Measurements from ENCODE around the gene CSNK1E.

The CSNK1E gene

DNA sequence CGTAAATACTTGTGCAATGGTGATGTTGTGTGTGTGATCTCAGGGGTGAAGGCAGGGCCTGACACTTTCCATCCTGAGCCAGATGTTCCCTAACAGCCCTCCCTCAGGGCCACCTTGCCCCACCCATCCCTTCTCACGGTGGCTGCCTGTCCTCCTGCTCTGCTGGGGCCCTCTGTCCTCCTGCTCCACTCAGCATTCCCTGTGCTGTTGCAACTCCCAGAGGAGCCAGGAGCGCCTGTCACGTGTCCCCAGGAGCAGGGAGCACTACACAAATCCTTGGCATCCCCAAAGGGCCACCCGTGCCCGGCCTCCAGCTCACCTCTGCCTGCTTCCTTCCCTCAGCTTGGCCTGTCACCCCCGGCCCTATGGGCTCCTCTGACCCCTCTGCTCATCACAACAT, 10.2 kb upstream of the CSNK1E start:
- no peak for DNase-seq

DNA sequence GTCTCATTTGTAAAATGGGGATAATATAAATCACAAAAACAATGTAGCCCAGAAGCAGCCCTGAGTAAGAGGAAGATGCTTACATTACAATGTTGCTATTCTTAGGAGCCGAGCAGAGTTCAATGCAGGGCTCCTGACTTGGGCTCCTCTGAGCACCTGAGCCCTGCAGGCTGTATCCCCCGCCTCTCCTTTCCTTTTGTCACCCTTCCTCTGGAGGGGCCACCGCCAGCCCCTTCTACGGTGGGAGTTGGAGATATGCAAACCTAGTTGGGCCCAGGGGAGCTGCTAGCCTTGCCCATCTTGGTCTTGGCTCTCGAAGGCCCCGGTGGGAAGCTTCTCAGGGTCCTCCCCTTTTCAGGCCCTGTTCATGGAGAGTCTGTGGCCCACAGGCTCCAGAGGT, 8.4 kb upstream of the CSNK1E start:
- DNase-seq = no peak

DNA sequence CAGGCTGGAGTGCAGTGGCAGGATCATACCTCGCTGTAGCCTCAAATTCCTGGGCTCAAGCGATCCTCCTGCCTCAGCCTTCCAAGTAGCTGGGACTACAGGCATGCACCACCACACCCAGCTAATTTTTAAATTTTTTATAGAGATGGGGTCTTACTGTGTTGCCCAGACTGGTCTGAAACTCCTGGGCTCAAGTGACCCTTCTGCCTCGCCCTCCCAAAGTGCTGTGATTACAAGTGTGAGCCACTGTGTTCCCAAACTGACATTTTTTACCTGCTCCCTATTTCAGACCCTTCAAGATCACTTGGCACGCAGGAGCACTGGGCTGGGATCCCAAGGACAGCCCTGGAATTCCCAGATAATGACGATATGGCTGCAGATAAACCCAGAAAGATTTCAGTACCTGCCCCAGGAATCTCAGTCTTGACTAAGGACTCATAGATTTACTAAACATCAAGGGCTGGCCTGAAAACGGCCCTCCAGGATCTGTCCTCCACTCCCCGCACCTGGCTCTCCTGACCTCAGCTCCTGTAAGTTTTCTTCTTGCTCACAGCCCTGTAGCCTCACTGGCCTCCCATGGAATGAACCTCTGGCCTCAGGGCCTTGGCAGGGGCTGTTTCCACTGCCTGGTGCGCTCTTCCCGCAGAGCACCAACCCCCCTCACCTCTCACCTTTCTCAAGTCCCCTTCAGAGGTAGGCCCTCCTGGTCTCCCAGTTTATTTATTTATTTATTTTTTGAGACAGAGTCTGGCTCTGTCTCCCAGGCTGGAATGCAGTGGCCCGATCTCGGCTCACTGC, 3.6 kb upstream of the CSNK1E start:
- DNase-seq = no peak

DNA sequence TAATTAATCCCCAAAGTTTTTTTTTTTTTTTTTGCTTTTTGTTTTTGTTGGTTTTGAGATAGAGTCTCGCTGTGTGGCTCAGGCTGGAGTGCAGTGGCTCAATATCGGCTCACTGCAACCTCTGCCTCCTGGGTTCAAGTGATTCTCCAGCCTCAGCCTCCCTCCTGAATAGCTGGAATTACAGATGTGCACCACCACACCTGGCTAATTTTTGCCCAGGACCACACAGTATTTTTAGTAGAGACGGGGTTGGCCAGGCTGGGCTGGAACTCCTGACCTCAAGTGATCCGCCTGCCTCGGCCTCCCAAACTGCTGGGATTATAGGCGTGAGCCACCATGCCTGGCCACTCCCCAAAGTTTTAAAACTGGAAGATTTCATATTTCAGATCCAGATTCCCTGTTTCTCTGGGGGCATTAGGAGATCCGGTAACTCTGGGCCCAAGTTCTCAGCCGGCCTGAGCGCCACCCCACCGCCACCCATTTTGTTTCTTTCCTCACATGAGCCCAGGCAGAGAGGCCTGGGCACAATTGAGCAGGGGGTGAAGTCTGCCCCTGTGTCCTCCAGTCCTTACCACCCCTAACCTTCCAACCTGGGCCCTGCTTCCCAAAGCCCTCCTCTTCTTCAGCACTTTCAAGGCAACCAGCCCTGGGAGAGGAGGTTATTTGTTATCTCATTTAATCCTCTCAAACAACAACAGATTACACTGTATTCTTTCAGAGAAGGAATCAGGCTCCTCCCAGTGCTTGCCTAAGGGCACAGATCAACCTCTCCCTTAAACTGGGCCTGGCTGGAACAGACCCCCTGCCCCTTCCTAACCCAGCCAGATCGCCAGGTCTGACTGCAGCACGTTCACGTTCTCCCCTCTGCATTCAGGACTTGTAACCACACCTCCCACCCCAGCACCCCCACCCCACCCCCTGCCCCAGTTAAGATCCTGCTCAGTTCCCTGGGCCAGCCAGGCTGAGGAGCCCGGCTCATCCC, 1.9 kb upstream of the CSNK1E start:
- DNase-seq = no peak

DNA sequence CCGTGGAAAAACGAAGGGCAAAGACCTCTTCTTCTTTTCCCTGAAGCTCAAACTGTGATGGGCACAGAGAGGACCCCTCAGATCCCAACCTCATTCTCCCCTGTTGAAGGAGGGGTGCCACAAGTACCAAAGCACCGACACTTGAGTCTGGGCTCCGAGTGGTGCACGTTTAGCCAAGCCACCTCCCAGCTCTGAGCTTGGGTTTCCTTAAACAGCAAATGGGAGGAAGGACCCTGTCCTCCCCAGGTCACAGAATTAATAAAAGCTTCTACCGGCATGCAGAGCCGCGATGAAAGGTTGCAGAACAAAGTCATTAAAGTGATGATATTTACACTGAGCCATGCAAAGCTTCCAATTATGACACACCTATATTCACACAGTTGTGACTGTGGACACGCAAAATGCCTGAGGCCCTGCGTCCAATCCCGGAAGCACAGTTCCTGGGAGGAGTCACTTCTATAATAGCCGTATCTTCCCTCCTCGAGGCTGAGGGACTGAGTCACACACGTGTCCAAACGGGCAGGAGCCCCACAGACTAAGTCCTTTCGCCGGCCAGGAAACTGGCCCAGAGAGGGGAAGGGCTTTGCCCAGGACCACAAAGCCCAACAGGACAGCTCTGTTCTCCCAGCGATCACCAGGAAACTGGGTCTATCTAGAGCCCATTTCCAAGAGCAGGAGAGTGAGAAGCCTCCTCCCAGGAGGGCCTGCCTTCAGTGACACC, 922 bp upstream of the CSNK1E start:
- DNase-seq = peak; percentile 18

DNA sequence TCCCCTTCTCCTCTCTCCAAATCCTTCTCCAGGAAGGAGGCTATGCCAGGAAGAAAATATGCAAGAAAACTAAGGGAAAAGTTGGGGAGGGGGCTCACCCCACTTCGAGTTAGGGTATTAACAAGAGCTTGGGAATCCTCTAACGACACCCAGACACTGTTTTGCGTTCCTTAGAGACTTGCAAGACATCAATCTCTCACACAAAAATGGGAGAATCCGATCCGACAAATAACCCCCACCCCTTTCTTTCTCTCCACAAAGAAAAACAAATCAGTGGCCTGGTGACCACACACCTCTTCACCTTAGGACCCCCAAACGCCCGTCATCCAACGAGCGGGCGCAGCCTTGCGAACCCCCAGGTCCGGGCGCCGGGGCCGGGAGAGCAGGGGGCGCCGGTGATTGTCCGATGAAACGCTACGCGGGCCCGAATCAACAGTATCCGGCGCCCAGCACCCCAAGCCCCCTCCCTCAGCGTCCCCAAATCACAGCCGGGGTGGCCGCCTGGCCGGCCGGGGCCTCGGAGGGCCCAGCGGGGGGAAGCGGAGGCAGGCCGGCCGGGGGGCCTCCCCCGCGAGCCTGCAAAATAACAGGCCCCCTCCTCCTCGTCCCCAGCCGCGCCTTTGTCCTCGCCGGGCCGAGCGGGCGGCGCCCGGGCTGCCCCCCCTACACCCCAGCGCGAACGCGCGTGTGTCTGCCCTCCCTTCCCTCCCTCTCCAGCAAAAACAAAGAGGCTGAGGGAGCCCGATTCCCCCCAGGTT, 690 bp downstream of the CSNK1E start:
- DNase-seq = no peak

DNA sequence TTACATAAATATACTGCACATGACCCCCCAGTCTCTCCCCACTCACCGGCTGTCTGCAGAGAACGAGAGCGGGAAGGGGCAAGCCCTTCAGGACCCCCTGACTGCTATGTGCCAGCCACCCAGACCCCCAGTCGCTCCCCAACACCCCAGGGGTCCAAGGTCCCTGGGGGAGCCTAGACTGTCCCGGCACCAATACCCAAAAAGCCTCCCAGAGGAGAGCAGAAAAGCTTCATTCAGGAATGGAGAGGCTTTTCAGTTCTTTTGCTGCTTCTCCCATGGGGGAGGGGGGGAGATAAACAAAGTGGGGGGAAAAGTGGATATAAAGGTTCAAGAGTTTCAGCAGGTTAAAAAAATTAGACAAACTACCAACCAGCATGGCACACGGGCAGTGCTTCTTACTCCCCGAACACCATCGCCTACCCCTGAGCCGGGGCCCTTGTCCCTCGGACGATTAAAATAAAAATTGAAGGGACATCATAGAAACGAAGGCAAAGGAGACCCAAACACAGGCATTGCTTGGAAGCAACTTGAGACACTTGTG, 1.3 kb downstream of the CSNK1E start:
- no peak for DNase-seq

DNA sequence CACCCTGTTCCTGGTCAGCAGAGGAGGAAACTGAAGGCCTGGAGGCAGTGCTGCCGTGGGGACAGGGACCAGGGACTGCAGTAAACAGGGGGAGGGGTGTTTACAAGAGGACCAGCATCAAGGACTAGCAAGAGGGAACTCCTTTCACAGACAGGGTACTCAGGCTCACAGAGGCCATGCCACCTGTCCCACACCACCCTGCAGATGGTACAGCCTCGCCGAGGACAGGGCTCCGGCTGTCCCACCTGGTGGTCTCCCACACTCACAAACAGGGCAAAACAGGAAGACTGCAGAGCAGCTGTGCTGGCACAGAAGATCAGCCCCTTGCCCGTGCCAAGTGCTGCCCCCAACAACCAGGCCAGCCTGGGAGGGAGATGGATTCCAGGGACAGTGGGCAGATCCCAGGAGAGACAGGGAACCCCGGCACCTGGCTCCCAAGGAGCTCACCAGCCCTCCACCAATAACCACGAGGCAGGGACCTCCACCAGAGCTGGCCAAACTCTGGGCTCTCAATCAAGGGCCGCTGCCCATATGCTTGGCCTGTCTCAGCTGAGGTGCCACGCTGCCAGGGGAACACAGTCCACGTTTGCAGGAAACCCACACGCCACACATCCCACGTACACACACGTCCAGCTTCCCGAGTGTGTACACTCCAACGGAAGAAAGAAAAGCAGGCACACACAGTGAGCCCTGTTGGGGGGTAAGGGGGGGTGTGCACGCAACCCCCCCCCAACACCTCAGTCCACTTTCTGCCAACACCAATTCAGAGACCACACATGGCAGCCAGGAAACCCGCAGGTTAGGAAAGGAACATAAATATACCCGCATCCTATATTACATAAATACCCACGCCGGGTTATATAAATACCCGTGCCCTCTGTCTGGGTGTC, 2.1 kb downstream of the CSNK1E start:
- no peak for DNase-seq

DNA sequence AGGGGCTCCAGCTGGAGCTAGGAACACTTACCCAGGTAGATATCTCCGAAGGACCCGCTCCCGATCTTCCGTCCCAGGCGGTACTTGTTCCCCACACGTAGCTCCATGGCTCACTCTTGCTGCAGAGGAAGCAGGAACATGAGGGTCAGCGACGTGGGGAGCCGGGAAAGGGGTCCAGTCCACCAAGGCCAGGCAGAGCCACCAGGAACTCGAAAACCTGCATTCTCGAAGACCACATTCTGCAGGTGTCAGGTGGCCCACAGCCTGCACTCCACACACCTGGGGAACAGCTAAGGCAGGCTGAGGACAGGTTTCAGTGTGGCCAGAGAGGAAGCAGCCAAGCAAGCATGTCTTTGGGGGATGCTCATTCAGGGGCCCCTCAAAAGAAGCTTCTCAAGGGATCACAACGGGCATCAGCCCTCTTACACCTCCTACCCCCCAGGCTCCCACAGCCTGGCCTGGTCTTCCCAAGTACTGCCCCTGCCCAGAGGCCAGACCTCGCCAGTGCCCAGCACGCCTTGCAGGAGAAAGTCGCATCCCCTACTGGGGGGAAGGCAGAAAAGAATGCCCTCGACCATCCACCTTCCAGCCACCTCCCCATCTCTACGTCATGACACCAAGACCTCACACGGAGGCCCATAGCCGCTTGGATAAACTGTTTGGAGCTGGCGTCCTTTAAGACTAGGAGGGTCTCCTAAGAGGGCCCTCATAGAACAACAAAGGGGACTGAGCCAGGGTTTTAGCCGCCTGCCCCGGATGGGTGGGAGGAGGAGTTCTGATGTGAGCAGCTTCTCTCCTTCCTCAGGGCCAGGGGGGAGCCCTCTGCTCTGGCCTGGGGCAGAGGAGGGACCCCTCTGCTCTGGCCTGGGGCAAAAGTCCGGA, 2.9 kb downstream of the CSNK1E start:
- DNase-seq = no peak

DNA sequence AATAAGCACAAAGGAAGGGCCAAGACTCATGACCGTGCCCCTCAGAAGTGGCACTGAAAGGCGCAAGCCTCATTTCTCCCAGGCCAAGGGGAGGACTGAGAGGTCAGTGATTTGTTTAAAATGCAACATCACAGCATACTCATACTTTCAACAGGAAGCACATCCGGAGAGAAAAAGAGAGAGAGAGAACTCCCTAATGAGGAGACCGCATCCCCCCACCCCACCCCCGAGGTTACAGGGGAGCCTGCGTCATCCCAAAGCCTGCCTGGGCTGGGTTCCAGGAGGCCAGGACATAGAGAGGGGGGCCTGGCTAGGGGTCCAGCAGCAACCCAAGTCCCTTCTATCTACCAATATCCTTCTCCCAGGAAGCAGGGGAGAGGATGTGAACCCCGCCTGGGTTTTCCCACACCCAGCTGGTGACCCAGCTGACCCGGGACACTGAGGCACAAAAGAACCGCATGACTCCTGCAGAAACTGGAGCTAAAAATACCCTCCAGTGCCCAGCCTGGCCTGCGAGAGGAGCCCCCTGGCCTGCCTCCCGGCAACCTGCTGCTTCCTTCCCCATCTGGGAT, 3.8 kb downstream of the CSNK1E start:
- DNase-seq = no peak

DNA sequence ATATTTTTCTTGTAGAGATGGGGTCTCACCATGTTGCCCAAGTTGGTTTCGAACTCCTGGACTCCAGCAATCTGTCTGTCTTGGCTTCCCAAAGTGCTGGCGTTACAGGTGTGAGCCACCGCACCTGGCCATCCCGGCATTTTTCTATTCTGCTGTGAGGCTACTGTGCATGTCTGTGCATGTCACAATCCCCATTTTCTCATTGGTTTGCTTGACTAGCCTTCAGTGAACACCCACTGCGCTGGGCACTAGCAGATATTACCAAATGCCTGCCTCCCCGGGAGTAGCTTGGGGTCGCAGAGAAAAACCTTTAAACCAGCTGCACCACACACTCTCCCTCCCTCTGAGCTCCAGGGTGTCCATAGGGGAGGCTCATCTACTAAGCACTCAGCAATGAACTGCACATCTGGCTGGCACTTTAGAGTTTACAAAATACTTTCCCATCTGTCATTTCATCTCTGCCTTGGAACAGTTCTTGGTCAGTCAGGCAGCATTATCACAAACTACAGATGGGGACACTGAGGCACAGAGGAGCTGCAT, 4.9 kb downstream of the CSNK1E start:
- no peak for DNase-seq

DNA sequence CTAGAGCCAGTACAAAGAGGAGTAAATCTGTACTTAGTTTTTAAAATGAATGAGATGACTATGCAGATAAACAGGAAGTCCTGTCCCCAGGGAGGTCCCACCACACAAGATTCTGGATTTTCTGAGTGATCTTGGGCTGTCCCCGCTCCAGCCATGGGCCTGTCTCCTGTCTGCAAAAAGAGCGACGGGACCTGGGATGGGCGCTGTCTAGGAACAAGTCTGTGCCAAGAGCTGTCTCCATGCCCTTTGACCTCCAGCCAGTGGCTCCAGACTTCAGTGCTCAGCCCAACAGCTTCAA, 6.0 kb downstream of the CSNK1E start:
- no peak for DNase-seq

DNA sequence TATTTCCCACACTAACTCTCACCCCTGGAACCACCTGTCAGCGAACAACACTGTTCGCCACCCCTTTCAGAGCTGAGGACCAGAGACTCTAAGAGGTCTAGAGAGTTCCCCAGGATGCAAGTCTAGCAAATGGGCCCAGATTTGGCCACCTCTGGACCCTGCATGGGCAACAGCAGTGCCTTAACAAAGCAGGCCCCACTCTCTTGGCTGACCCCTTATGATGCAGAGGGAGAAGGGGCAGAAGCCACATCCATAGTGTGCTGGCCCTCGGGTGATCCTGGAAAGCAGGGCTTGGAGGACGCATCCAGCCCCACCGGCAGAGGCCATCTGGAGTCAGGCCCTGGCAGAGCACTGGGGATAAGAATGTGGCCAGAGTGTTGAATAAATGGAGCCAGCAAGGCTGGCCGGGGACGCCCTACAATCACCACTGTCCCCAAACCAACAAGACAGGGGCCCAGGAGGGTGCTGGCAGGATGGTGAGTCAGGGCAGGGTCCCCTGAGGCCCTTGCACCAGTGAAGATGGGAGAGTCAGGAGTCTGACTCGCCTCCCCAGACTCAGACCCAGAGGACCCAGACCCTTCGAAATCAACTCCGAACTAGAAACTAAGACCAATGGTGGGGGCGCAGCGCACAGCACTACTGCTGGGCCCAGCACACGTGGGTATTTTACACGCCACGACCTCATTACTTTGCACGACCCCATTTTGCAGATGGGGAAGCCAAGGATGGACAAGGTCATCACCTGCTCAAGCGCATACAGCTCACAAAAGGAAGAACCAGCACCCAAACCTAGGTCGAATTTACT, 6.5 kb downstream of the CSNK1E start:
- DNase-seq = no peak

DNA sequence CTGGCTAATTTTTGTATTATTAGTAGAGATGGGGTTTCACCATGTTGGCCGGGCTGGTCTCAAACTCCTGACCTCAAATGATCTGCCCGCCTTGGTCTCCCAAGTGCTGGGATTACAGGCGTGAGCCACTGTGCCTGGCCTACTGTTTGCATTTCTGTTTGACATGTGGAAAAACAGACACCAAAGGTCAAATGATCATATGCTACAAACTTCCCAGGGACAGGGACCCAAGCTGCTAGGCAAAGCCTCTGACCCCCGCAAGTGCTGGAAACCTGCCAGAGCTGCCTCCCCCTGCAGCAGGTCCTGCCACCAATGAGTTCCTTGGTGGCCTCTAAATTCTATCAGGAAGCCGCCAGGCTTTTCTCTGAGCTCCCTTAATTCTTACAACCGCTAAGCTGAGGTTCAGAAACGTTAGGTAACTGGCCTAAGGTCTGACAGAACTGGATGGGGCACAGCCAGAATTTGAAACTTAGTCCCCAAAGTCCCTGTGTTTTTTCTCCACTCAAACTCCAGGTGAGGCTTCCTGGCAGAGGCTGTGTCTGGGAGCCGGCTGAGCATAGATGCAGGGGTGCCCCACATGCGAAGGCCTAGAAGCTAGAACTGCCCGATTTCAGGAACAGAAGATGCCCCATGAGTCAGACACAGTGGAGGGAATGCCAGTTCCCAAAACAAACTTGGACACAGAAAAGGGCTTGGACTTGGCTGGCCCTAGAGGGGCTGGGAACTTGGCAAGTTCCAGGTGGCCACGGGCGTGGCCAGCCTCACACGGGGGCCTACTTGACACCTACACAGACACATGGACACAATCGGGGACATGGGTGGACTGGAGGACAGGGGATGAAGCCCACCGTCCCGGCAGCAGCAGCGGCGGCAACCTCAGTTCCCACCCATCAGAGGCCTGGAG, 7.4 kb downstream of the CSNK1E start:
- no peak for DNase-seq

DNA sequence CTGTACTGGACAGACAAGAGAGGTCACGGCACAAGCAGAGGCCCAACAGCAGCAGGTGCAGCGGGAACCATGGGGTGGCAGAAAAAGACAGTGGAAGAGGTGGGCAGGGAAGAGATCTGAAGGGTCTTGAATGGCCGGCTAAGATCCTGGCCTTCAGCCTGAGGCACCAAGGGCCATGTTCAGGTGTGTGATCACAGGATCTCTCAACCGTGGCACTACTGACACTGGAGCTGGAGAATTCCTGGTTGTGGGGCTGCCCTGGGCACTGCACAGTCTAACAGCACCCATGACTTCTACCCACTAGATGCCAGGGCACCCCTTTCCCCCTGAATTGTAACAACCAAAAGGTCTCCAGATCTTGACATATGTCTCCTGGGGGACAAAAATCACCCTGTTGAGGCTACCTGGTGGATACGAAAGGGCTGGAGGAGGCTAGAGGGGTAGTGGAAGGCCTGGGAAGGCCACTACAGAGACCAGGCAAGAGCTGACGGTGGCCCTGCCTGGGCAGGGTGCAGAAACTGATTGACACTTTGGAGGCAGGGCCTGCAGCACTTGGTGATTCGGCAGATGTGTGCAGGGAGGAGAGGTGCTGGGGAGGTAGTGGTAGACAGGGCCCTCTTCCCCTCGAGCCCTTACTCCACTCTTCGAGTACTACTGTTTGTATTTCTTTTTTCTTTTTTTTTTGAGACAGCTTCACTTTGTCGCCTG, 8.3 kb downstream of the CSNK1E start:
- no peak for DNase-seq

DNA sequence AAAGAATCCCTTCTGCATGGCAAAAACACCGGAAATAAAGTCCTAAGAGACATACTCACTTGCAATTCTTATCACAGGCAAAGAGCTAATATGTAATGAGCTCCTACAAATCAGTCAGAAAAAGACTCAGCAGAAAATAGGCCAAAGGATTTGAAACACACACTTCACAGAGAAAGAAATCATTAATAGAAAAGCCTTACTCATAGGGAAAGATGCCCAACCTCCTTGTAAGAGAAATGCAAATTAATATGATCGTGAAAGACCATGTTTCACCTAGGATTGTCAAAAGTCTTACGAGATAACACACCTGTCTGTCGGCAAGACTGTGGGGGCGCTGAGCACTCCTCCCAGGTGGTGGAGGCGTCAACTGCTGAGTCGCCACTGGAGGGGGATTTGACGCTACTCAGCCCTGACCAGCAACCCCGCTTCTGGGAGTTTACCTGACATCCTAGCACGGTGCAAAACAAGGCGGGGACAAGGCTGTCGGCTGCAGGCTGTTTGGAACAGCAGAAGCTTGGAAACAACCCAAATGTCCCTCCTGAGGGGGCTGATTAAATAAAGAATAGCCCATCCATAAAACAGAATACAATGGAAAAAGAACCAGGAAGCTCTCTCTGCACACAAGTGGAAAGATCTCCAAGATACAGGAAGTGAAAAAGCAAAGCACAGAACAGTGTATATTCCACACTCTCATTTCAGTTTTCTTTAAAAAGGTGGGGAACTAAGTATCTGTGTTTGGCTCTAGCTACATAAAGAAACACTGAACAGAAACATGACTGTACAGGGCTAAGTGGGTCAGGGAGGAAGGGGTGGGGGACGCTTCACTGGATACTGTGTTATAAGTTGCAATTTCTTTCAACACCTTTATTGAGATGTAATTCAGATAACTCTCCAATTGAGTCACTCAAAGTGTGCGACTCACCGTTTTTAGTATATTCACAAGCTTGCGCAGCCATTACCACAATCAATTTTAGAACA, 11.5 kb downstream of the CSNK1E start:
- DNase-seq = no peak

Data from NCI-H2081 treated with DMSO at 0.1 percent for 48 hours (cell line).